ENCODE results near the gene CFAP57.

The CFAP57 gene

DNA sequence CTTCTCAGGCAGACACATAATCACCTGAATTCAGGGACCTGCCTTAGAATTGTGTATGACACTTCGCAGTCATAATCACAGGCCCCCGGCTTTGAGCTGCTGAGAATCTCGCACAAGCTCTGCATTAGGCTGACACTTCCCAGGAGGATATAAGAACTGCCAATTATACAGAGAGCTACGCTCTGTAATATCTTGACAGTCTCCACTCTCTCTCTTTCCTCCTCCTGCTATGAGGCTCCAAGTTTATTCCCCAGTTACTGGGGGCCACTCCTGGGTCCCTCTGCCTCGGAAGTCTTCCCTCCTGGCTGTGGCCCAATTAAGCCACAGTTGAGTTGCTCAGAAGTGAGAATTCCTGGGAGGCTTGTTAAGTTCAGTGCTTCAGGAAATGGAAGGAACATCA is 42.7 kb upstream of the CFAP57 start:
- no peak for TF ChIP-seq EZH2 (IDR thresholded peaks at IDR 0.05; ENCODE audit: borderline replicate concordance, low read depth, low read length, severe bottlenecking)
- TF ChIP-seq, protein P1, sequence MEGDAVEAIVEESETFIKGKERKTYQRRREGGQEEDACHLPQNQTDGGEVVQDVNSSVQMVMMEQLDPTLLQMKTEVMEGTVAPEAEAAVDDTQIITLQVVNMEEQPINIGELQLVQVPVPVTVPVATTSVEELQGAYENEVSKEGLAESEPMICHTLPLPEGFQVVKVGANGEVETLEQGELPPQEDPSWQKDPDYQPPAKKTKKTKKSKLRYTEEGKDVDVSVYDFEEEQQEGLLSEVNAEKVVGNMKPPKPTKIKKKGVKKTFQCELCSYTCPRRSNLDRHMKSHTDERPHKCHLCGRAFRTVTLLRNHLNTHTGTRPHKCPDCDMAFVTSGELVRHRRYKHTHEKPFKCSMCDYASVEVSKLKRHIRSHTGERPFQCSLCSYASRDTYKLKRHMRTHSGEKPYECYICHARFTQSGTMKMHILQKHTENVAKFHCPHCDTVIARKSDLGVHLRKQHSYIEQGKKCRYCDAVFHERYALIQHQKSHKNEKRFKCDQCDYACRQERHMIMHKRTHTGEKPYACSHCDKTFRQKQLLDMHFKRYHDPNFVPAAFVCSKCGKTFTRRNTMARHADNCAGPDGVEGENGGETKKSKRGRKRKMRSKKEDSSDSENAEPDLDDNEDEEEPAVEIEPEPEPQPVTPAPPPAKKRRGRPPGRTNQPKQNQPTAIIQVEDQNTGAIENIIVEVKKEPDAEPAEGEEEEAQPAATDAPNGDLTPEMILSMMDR (IDR thresholded peaks at IDR 0.05; ENCODE audit: borderline replicate concordance, extremely low read depth, low read length, poor library complexity, severe bottlenecking) = no peak
- H3K9me3 ChIP-seq (ENCODE audit: insufficient read depth, low read length, severe bottlenecking) = no peaks in the 10 kb centered on the region

DNA sequence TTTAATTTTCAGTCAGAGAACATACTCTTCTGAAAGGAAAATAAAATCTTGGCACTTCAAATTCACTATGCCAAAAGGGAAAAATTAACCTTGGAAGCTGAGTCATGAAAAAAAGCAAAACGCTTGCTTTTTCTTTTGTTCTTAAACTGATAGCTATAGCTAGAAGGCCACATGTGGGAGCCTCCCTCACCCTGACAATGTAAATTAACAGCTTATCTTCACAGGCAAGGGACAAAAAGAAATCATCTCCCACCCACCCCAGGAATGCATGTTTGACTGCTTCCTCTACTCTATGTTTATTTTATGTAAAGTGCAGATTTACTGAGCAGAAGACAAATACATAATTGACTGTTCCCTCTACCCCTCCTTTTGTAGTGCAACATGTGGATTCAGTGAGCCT is 38.1 kb upstream of the CFAP57 start:
- no peak overlapping the region for H3K9ac ChIP-seq (ENCODE audit: low read depth, low read length)
- H3K27ac ChIP-seq (ENCODE audit: low read length) = no peak overlapping the region

More for the DNA sequence above, 42.7 kb upstream of the CFAP57 start:
- H3K4me3 ChIP-seq (ENCODE audit: low read depth in 1 of 2, low read length in 2 of 2) = no peak overlapping the region
- no peaks in the 10 kb centered on the region for H3K4me1 ChIP-seq (ENCODE audit: insufficient read depth, low read length)
- H3K9ac ChIP-seq (ENCODE audit: low read depth, low read length) = no peak overlapping the region
- DNase-seq (no peak), ATAC-seq (ENCODE audit: insufficient read depth, low read depth) (no peak)
- peaks cover 7% of the 10 kb centered on the region for H3K27me3 ChIP-seq (ENCODE audit: insufficient read depth, low read length, poor library complexity)
- H2AFZ ChIP-seq (ENCODE audit: low read depth, low read length) = no peak overlapping the region
- H3K36me3 ChIP-seq (ENCODE audit: insufficient read depth, low read length) = no peaks in the 10 kb centered on the region
- H3K27ac ChIP-seq (ENCODE audit: low read length) = no peak overlapping the region
- H3K4me2 ChIP-seq (ENCODE audit: insufficient read depth, low read length) = no peak overlapping the region
- H4K20me1 ChIP-seq (ENCODE audit: insufficient read depth, low read length) = no peaks in the 10 kb centered on the region
- no peaks in the 10 kb centered on the region for H3K79me2 ChIP-seq (ENCODE audit: insufficient read depth, low read length)

DNA sequence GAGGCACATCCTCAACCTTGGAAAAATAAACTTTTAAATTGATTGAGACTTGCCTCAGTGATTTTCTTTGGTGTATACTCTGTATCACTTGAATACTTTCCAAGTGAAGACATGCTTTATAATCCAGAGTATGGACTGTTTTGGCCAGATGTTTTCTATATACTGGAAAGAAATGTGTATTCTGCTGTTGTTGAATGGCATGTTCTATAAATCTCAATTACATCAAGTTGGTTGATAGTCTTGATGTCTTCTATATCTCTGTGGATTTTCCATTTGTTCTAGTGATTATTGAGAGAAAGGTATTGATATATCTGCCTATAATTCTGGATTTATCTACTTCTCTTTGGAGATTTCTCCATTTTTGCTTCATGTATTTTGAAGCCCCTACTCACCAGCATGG is 37.5 kb upstream of the CFAP57 start:
- H3K27me3 ChIP-seq (ENCODE audit: insufficient read depth, low read length, poor library complexity) = peaks cover 7% of the 10 kb centered on the region
- no peak overlapping the region for H3K4me3 ChIP-seq (ENCODE audit: low read depth in 1 of 2, low read length in 2 of 2)
- no peaks in the 10 kb centered on the region for H3K79me2 ChIP-seq (ENCODE audit: insufficient read depth, low read length)
- no peaks in the 10 kb centered on the region for H3K9me3 ChIP-seq (ENCODE audit: insufficient read depth, low read length, severe bottlenecking)
- H3K4me1 ChIP-seq (ENCODE audit: insufficient read depth, low read length) = no peaks in the 10 kb centered on the region
- H4K20me1 ChIP-seq (ENCODE audit: insufficient read depth, low read length) = no peaks in the 10 kb centered on the region
- no peak for TF ChIP-seq EZH2 (IDR thresholded peaks at IDR 0.05; ENCODE audit: borderline replicate concordance, low read depth, low read length, severe bottlenecking)
- TF ChIP-seq, protein P1 (IDR thresholded peaks at IDR 0.05; ENCODE audit: borderline replicate concordance, extremely low read depth, low read length, poor library complexity, severe bottlenecking) = no peak
- no peak overlapping the region for H3K9ac ChIP-seq (ENCODE audit: low read depth, low read length)
- no peak overlapping the region for H3K27ac ChIP-seq (ENCODE audit: low read length)
- H2AFZ ChIP-seq (ENCODE audit: low read depth, low read length) = no peak overlapping the region
- no peak overlapping the region for H3K4me2 ChIP-seq (ENCODE audit: insufficient read depth, low read length)
- no peak for ATAC-seq (ENCODE audit: insufficient read depth, low read depth)
- DNase-seq = no peak
- H3K36me3 ChIP-seq (ENCODE audit: insufficient read depth, low read length) = no peaks in the 10 kb centered on the region

More for the DNA sequence above, 38.1 kb upstream of the CFAP57 start:
- no peaks in the 10 kb centered on the region for H3K36me3 ChIP-seq (ENCODE audit: insufficient read depth, low read length)
- no peak for TF ChIP-seq EZH2 (IDR thresholded peaks at IDR 0.05; ENCODE audit: borderline replicate concordance, low read depth, low read length, severe bottlenecking)
- TF ChIP-seq, protein P1 (IDR thresholded peaks at IDR 0.05; ENCODE audit: borderline replicate concordance, extremely low read depth, low read length, poor library complexity, severe bottlenecking) = no peak
- no peaks in the 10 kb centered on the region for H3K9me3 ChIP-seq (ENCODE audit: insufficient read depth, low read length, severe bottlenecking)
- no peaks in the 10 kb centered on the region for H3K79me2 ChIP-seq (ENCODE audit: insufficient read depth, low read length)
- no peak overlapping the region for H3K4me2 ChIP-seq (ENCODE audit: insufficient read depth, low read length)
- H3K27me3 ChIP-seq (ENCODE audit: insufficient read depth, low read length, poor library complexity) = peaks cover 7% of the 10 kb centered on the region
- ATAC-seq (ENCODE audit: insufficient read depth, low read depth) = no peak
- DNase-seq = no peak
- H4K20me1 ChIP-seq (ENCODE audit: insufficient read depth, low read length) = no peaks in the 10 kb centered on the region
- H3K4me3 ChIP-seq (ENCODE audit: low read depth in 1 of 2, low read length in 2 of 2) = no peak overlapping the region
- H3K4me1 ChIP-seq (ENCODE audit: insufficient read depth, low read length) = no peaks in the 10 kb centered on the region
- H2AFZ ChIP-seq (ENCODE audit: low read depth, low read length) = no peak overlapping the region
